Fibroblast of villous mesenchyme (primary cell): ENCODE results near the gene GARIN5B. TPM values are rescaled to one million over a fixed set of nuclear protein-coding genes. Genes with fewer than 3 reads are reported as not detected.
A peak's percentile ranks its signal among the peaks of the same experiment; 100 is the strongest.

Source experiments
- DNase-seq: peaks from one replicate; pipeline ENCODE4 v3.0.0-alpha.2; 2010; ENCODE audit warnings: low read depth
- H3K4me3 ChIP-seq: 2 replicates; pipeline ENCODE4 v1.5.1; 2011; ENCODE audit warnings: low read depth, mild to moderate bottlenecking, low read length
- total RNA-seq: library from RNA; depleted of rRNA; stranded (reverse); fragments of >200 nt; gene quantifications from 2 replicates; pipeline ENCODE4 v1.2.3, GENCODE V29; 2012
- TF ChIP-seq, protein P1 (sequence below): IDR thresholded peaks from 2 replicates; pipeline ENCODE4 v1.5.1; 2012; ENCODE audit warnings: low read depth, mild to moderate bottlenecking, low read length; ENCODE audit not compliant: insufficient read depth

The GARIN5B gene
- total RNA-seq, 1 donor, result not detected

DNA sequence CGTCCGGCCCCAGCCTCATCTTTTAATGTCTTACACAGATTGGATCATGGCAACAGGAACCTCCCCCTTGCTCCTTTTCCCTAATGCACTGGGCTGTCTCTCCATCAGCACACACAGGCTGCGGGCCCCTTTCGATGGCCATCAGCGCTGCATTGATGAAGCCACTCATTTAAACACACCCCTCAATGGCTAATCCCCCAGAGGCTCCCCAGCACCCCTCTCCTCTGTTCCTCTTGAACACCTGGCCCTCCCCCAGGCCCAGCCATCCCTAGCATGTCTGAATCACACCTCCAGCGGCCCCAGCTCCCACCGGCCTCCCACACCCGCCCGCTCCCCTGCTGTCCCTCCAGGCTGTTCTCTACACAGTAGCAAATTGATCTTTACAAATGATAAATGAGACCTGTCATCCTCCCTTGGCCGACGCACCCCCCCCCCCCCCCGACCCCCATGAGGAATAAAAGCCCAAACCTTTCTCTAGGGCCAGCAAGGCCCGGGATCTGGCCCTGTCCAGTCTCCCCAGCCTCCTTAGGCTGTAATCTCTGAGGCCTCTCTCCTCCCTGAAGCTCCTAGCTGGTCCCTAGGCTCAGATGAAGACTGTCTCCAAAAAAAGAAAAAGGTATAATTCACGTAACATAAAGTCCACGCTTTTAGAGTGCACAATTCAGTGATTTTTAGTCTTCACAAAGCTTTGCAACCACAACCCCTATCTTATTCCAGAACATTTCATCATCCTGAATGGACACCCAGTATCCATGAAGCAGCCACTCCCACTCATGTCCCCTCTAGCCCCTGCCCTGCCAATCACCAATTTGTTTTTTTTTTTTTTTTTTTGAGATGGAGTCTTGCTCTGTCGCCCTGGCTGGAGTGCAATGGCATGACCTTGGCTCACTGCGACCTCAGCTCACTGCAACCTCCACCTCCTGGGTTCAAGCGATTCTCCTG, 30.0 kb upstream of the GARIN5B start:
- DNase-seq, result no peak
- H3K4me3 ChIP-seq, result no peak overlapping the region
- TF ChIP-seq, protein P1, sequence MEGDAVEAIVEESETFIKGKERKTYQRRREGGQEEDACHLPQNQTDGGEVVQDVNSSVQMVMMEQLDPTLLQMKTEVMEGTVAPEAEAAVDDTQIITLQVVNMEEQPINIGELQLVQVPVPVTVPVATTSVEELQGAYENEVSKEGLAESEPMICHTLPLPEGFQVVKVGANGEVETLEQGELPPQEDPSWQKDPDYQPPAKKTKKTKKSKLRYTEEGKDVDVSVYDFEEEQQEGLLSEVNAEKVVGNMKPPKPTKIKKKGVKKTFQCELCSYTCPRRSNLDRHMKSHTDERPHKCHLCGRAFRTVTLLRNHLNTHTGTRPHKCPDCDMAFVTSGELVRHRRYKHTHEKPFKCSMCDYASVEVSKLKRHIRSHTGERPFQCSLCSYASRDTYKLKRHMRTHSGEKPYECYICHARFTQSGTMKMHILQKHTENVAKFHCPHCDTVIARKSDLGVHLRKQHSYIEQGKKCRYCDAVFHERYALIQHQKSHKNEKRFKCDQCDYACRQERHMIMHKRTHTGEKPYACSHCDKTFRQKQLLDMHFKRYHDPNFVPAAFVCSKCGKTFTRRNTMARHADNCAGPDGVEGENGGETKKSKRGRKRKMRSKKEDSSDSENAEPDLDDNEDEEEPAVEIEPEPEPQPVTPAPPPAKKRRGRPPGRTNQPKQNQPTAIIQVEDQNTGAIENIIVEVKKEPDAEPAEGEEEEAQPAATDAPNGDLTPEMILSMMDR, result no peak

DNA sequence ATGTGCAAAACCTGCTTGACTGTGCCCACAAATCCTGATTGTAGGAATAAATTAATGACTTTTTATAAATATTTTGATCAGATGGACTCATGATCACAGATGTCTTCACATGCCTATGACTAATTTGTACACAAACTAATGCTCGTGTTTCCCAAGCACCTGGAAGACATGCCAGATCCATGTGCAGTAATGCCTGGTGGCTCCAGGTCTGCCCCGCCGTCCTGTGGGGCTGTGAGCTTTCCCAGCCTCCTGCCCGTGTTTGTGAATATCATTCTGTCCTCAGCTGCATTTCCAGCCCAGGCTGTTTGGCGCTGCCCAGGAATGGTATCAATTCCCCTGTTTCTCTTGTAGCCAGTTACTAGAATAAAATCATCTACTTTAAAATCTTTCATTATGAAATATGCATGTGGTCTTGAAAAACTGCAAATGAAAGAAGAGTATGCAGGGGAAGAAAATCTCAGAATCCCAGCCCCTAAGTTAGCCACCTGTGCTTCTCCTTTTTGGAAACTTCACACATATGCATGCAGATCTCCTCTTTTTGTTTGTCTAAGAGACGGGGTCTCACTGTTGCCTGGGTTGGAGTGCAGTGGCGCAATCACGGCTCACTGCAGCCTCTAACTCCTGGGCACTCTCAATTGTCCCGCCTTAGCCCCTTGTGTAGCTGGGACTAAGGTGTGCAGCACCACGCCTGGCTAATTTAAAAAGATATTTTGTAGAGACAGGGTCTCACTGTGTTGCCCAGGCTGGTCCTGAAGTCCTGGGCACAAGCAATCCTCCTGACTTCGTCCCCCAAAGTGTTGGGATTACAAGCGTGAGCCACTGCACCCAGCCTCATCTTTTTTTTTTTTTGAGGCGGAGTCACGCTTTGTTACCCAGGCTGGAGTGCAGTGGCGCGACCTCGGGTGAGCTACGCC, 28.9 kb upstream of the GARIN5B start:
- peak; percentile 67 for DNase-seq
- H3K4me3 ChIP-seq, result no peak overlapping the region
- TF ChIP-seq, protein P1, result no peak

DNA sequence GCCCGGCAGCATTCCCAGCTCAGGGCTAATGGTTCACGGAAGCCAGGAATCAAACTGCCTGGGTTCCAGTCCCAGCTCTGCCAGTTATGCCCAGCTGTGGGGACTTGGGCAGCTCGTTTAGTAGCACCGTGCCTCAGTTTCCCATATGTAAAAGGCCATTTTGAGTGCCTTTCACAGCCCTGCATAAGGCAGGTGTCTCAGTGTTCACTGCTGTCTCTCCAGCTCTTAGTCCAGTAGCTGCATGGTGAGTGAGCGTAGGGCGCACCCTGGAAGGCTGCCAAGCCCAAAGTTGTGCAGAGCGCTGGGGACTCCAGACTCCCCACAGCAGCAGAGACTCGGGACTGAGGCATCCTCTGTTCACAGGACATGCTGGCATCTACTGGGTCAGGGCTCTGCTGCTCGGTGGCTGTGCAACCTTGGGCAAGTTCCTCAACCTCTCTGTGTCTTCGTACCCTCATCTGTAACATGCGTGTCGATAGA, 28.2 kb upstream of the GARIN5B start:
- no peak for DNase-seq
- no peak overlapping the region for H3K4me3 ChIP-seq
- TF ChIP-seq, protein P1, result no peak

DNA sequence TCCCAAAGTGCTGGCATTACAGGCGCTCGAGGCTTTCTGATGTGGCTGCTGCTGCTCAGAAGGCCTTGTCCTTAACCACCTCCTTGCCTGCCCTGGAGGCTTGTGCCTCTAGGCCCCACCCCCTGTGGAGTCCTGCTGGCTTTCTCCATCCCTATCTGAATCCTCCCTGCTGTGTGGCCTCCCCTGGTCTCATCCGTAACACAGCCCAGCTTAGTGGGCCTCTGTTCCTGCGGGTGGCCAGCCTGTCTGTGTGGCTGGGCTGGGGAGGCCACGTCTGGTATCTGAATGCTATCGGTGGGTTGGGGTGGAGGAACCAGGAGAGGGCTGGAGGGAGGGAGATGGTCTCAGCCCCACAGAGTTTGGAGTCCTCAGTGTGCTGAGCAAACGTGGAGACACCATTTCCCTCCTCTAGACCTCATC, 27.4 kb upstream of the GARIN5B start:
- DNase-seq, result no peak
- TF ChIP-seq, protein P1, result no peak

DNA sequence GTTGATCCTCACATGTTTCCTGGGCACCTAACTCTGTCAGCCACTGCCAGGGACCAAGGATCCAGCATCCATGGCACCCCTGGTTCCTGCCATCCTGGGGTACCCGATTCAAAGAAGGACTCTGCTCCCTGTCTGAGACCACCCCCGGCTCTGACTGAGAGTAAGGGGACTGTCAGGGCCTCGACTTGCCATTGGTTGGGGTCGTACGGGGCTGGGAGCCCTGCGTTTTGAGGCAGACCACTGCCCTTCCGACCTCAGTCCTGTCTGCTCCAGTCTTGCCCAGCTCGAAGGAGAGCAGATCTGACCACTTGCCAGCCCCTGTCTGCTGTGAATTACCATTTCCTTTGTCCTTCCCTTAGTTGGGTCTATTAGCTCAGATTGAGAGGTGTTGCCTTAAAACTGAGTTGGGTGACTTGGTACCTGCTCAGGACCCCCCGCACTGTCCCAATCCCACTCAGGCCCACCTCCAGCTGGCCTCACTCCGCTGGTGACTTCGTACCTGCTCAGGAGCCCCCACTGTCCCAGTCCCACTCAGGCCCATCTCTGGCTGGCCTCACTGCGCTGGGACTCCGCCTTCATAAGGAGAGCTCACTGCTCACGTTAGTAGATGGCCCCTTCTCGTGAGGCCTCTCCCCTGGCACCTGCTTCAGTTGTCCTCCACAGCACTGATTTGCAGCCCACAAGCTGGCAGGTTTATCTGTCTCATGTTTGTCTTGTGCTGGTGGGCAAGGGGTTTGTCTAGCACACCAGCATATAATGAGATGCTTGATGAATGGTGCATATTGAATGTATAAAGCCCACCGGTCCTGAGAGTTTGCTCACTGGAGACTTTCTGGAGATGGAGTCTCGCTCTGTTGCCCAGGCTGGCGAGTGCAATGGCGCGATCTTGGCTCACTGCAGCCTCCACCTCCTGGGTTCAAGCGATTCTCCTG, 26.6 kb upstream of the GARIN5B start:
- no peak for DNase-seq
- no peak overlapping the region for H3K4me3 ChIP-seq
- TF ChIP-seq, protein P1, result no peak

More for the DNA sequence above, 27.4 kb upstream of the GARIN5B start:
- no peak overlapping the region for H3K4me3 ChIP-seq
